Fibroblast of mammary gland (primary cell): ENCODE data around the gene BARD1.
"Not testable (repeated sequence)": the region's sequence is repeated elsewhere in the genome, so short reads cannot be mapped to it uniquely, and the experiment has no call there.

Experiments
- DNase-seq: peaks from one replicate; pipeline ENCODE4 v3.0.0-alpha.2; 2010; ENCODE audit warnings: low read depth
- H3K4me3 ChIP-seq: 2 replicates; pipeline ENCODE4 v1.5.1; 2011; ENCODE audit warnings: low read depth, mild to moderate bottlenecking, low read length, moderate library complexity; ENCODE audit not compliant: control insufficient read depth
- CTCF ChIP-seq: conservative IDR thresholded peaks from 2 replicates; pipeline ENCODE4 v1.5.1; 2011; ENCODE audit warnings: low read depth, low read length, inconsistent platforms; ENCODE audit not compliant: control insufficient read depth, insufficient read depth

BARD1 gene

DNA sequence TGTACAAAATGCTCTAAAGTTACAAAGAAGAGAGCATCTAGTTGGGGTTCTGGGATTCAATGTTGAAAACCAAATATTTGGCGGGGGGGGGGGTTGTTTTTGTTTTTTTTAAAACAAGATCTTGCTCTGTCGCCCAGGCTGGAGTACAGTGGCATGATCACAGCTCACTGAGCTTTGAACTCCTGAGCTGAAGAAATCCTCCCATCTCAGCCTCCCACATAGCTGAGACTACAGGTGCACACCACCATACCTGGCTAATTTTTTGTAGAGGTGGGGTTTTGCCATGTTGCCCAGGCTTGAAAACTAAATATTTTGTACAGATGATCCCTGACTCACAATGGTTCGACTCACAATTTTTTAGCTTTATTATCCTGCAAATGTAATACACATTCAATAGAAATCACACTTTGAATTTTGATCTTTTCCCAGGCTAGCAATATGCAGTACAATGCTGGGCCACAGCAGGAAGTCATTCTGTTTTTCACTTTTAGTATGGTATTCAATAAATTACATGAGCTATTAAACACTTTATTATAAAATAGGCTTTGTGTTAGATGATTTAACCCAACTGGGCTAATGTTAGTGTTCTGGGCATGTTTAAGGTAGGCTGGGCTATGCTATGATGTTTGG, 7.6 kb downstream of the BARD1 start:
- H3K4me3 ChIP-seq = no peak overlapping the region
- DNase-seq = no peak
- no peak for TF ChIP-seq CTCF

- DNase-seq = no peak
- no peak overlapping the region for H3K4me3 ChIP-seq
- TF ChIP-seq CTCF = no peak
Observed at GRCh38 chr2:214801068-214801467, 8.4 kb downstream of the BARD1 start.

- no peak overlapping the region for H3K4me3 ChIP-seq
- TF ChIP-seq CTCF = no peak
- no peak for DNase-seq
Observed at GRCh38 chr2:214800180-214800579, 9.3 kb downstream of the BARD1 start.

GRCh38 chr2:214796911-214797310, 12.6 kb downstream of the BARD1 start:
- no peak for TF ChIP-seq CTCF
- no peak for DNase-seq
- no peak overlapping the region for H3K4me3 ChIP-seq

- not testable (repeated sequence) for H3K4me3 ChIP-seq, DNase-seq
Observed at GRCh38 chr2:214783181-214783580, 26.3 kb downstream of the BARD1 start.

DNA sequence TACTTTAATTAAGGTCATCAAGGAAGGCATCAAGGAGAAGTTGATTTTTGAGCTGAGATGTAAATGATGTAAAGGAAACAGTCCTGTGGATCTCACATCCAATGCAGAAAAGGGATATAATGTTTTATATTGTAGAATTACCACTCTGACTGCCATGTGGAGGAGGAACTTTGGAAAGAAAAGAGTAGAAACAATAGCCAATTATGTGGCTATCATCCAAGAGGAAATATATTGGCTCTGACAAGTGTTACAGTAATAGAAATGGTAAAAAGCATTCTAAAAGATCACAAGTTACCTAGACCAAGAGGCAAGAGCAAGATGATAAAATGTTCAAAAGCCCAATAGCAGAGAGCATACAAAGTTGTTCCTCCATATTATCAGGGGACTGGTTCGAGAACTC, 26.8 kb downstream of the BARD1 start:
- H3K4me3 ChIP-seq = no peak overlapping the region
- DNase-seq = no peak
- no peak for TF ChIP-seq CTCF

DNA sequence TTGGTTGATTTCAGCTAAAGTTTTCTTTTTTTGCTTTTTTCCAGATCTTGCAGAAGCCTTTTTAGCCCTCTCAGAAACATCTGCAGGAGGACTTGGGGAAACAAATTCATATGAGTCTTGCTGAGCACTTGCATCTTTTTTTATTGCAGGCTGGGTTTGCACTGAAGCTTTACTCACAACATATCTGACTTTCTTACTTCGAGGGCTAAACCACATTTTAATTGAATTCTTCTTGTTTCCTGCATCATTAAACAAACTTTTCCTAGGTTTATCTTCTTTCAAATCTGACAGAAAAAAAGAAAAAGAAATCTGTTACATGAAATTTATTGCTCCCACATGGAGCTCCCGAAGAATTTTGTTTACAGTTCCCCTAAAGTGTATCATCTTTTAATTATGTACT, 28.3 kb downstream of the BARD1 start:
- TF ChIP-seq CTCF = no peak
- DNase-seq = no peak
- H3K4me3 ChIP-seq = no peak overlapping the region
